ENCODE measurements around the gene KRTAP26-1. TPM values are rescaled to one million over a fixed set of nuclear protein-coding genes. Genes with fewer than 3 reads are reported as not detected.

The KRTAP26-1 gene
- total RNA-seq, 5 donors from 2014 or later (not counting 1 experiment from before 2014, with no cell fraction given): not detected

Other genes starting within 250 kb of the KRTAP26-1 start
- not detected for gene CLDN17, start 153.5 kb downstream of the KRTAP26-1 start, total RNA-seq
- gene CLDN8, start 104.2 kb downstream of the KRTAP26-1 start, total RNA-seq: not detected
- gene KRTAP24-1, start 37.4 kb downstream of the KRTAP26-1 start, total RNA-seq: not detected
- not detected for gene KRTAP25-1, start 30.8 kb downstream of the KRTAP26-1 start, total RNA-seq
- not detected for gene KRTAP27-1, start 17.4 kb upstream of the KRTAP26-1 start, total RNA-seq
- gene KRTAP23-1, start 28.3 kb upstream of the KRTAP26-1 start, total RNA-seq: not detected
- gene KRTAP13-2, start 52.0 kb upstream of the KRTAP26-1 start, total RNA-seq: not detected
- gene KRTAP13-1, start 75.7 kb upstream of the KRTAP26-1 start, total RNA-seq: not detected
- gene KRTAP13-3, start 105.6 kb upstream of the KRTAP26-1 start, total RNA-seq: not detected
- not detected for gene KRTAP13-4, start 109.9 kb upstream of the KRTAP26-1 start, total RNA-seq
- gene KRTAP15-1, start 120.0 kb upstream of the KRTAP26-1 start, total RNA-seq: not detected
- gene KRTAP19-1, start 160.1 kb upstream of the KRTAP26-1 start, total RNA-seq: not detected
- gene KRTAP19-2, start 167.1 kb upstream of the KRTAP26-1 start, total RNA-seq: not detected
- gene KRTAP19-3, start 171.7 kb upstream of the KRTAP26-1 start, total RNA-seq: not detected
- not detected for gene KRTAP19-4, start 176.8 kb upstream of the KRTAP26-1 start, total RNA-seq
- not detected for gene KRTAP19-5, start 181.8 kb upstream of the KRTAP26-1 start, total RNA-seq
- gene KRTAP19-6, start 221.5 kb upstream of the KRTAP26-1 start, total RNA-seq: not detected
- gene KRTAP19-7, start 241.0 kb upstream of the KRTAP26-1 start, total RNA-seq: not detected

Data from T-cell (primary cell).